ENCODE data around the gene KCNQ4.

The KCNQ4 gene

DNA sequence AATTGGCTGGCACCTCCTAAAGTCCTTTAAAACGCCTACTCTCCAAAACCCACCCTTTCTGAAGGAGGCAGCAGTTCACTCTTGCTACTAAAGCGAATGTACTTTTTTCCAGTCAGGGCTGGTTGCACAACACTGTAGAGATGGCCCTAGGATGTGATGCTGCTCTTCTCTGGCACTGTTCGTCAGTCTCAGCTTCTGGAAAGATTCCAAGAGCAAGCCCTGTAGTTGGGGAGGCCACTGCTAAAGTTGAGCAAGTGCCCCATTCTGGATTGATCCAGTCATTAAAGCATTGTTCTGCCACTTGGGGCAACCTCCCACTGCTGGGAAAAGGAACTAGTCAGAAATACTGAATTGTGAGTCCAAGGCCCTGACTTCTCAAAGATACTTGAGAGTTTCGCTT lies 28.5 kb upstream of the KCNQ4 start:
- DNase-seq (ENCODE audit: low read depth in 2 of 2), result no peak

DNA sequence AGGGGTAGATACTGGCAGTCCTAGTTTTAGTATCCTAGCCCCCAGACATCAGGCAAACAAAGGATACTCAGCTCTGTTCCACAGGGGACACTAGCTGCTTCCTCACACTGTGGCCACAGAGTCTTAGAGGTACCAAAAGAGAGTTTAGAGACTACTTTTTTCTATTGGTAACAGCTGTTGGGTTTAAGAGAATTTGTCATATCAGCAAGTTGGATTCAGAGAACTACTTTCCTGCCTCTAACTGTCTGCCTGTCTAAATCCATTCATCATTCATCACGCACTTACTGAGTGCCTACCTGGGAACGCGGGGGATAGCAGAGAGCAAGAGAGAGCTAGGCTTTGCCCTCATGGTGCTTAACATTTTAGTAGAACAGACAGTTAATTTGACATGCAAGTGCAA lies 27.1 kb upstream of the KCNQ4 start:
- DNase-seq (ENCODE audit: low read depth in 2 of 2), result no peak

DNA sequence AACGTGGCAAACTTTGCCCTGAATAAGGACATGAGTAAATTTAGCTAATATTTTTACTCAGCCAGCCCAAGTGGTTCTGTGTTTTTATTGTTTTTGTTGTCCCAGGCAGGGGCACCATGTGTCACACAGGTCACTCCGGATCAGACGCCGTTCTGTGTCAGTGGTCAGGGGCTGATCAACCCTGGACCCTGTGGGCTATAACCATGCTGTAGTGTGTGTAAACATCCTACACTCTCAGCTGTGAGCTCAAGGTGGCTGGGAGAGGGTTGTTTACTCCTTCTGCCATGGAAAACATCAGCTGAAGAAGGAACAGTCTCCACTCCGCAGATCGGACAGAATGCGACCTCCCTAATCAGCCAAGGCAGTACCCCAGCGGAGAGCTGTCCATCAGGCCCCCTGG lies 26.5 kb upstream of the KCNQ4 start:
- DNase-seq (ENCODE audit: low read depth in 2 of 2), result no peak

DNA sequence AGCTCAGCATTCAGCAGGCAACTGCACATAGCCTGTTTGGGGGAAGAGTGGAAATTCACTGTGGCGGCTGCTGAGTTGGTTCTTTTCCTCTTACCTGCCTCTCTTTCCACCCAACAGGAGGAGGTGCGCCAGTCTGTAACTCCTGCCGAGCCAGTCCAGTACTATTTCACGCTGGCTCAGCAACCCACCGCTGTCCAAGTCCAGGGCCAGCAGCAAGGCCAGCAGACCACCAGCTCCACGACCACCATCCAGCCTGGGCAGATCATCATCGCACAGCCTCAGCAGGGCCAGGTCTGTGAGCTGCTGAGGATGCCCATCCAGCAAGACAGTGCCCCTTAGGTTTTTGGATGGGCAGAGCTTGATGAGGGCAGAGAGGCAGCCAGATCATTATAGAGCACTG lies 25.6 kb upstream of the KCNQ4 start:
- no peak for DNase-seq (ENCODE audit: low read depth in 2 of 2)

DNA sequence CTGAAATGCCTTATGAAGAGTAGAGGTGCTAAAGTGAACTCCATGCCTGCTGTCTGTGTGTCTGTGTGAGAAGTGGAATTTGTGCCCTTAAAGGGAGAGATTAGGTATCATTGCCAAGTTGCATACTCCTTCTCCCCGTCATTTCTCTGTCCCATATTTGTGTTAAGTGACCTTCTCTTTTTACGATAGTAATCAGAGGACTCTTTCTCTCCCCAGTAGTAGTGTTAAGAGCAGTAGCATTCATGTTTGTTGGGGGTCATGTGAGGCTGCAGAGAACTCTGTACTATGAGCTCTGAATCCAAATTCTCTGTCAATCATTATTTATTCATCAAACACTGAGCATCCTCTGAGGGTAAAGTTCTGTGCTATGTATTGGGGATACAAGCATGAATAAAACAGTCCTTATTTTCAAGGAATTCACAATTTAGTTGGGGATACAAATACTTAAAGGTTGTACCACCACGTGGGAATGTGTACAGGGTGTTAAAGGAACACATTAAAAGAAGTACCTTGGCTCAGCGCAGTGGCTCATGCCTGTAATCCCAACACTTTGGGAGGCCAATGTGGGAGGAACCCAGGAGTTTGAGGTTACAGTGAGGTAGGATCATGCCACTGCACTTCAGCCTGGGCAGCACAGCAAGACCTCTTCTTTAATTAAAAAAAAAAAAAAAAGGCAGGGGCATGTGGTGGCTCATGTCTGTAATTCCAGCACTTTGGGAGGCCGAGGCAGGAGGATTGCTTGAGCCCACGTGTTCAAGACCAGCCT lies 24.8 kb upstream of the KCNQ4 start:
- no peak for DNase-seq (ENCODE audit: low read depth in 2 of 2)

DNA sequence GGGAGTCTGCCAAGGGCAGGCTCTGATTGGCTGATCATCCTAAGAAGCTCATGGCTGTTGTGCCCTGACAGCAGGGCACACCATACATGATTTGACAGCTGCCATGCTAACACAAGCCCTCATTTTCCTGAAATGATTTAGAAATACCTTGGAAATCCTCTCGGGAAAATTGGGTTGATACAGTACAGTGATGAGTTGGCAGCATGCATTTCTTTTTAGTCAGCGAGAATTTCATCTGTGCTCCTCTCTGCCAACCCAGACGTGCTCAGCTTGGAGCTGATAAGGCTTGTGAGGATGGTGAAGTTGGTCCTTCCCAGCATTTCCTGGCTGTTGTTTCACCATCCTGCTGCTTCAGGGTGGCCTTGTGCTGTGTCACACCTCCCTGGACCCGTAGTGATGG lies 22.6 kb upstream of the KCNQ4 start:
- DNase-seq (ENCODE audit: low read depth in 2 of 2), result no peak

DNA sequence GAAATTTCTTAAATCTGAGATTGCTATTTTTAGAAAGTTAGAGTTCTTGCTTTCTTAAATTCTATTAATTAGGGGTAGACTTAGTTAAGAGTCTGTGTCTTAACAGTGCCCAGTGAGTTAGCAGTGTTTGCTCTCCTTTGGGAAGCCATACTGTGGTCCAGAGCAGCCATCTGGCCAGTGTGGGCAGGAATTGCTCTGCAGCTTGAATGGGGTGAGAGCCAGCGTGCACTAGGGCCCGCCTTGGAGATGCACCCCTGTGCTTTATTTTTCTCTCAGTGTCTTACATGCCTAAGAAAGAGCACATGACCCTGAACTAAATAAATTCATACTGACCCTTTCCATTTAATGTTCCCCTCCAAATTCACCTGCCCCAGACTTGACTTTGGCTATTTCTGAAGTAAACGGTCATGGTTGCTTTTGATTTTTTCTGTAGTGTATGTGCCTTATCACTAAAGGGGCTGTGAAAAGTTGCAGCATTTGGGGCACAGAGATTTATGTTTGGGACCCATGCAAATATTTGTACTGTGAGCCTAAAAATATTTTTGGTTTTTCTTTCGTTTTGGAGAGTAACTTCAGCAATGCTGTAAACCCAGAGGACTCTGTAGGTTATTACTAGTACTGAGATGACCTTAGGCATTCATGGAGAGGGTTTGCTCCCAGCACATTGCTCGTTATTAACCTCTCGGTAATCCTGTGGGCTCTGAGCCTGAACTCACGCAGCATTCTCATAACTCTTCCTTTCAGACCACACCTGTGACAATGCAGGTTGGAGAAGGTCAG lies 21.3 kb upstream of the KCNQ4 start:
- DNase-seq (ENCODE audit: low read depth in 2 of 2), result no peak

DNA sequence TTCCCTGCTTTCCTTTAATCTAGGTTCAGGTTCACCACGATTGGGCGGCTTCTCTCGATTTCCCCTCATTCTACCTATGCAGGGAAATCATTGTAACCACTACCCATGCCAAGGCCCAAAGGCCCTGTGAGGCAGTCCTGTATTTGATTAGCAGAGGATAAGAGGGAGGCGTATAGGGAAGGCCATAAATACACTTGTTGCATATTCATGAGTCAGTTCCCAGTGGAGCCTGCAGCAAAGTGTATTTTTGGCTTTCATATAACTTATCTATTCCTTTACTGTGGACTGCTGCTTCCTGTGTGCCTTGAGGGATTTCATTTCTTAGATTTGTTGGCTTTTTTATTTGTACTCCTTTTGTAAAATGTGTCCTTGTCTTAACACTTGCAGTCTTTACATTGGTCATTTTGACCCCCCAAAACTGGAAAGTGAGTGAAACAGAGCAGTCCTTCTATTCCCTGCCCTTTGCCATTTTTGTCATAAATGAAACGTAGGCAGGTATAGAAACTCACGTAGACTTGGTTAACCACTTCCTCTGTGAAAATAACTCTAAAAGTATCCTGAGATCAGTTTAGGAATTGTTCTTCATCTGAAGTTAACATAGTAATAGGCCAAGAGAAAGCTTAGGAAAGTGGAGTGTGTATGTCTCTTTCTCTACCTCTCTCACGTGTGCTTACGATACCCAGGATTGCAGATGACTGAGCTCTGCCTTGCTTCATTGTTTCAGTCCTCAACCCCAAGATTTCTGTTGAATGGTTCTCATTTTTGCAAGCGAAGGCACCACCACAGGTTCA lies 19.6 kb upstream of the KCNQ4 start:
- DNase-seq (ENCODE audit: low read depth in 2 of 2), result no peak

DNA sequence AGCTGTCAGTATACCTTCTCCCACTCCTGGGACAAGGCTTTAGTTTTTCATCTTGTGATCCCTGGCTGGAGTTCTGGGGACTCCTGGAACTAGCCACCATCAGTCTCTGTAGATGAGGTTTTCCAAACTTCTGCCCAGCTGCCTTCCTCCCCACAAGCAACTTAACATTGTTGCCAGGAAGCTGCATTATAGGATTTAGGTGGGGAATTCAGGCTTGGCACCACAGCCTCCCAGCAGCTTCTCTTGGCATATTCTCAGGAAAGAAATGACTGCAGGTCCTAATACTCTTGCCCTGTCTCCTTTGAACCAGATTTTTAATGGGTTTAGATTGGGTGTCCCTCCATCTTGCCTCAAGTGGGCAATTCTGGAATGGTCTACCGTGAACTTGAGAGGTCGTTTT lies 18.6 kb upstream of the KCNQ4 start:
- DNase-seq (ENCODE audit: low read depth in 2 of 2), result no peak

DNA sequence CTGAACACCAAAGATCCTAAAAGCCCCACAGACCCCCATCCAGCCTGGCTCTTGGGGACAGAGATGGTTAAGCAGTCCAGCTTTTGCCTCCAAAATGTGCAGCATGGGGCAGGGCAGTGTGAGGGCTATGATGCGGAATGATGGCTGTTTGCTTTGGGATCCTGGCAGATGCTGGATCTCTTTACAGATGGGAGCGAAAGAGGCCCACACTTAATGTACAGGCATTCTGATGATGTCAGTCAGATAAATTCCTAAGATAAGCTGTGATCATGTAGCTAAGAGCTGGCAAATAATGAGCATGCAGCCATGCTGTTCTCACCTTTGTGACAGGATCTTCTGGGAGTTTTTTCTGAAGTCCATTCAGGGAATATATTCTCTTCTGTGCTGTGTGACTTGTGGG lies 17.6 kb upstream of the KCNQ4 start:
- no peak for DNase-seq (ENCODE audit: low read depth in 2 of 2)

DNA sequence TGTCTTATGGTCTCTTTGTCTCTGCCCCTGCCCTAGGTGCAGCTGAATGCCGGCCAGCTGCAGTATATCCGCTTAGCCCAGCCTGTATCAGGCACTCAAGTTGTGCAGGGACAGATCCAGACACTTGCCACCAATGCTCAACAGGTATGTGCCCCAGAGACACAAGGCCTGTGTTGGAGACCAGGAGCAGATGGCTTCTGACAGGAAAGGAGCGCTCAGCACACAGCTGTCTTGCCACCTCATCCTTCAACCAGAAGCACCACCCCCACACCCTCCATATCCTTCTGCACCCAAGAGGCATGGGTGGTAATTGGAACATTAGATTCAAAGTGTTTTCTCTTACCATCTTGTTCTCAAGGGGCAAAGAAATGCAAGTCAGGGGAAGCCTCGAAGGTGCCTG lies 17.0 kb upstream of the KCNQ4 start:
- DNase-seq (ENCODE audit: low read depth in 2 of 2), result no peak

DNA sequence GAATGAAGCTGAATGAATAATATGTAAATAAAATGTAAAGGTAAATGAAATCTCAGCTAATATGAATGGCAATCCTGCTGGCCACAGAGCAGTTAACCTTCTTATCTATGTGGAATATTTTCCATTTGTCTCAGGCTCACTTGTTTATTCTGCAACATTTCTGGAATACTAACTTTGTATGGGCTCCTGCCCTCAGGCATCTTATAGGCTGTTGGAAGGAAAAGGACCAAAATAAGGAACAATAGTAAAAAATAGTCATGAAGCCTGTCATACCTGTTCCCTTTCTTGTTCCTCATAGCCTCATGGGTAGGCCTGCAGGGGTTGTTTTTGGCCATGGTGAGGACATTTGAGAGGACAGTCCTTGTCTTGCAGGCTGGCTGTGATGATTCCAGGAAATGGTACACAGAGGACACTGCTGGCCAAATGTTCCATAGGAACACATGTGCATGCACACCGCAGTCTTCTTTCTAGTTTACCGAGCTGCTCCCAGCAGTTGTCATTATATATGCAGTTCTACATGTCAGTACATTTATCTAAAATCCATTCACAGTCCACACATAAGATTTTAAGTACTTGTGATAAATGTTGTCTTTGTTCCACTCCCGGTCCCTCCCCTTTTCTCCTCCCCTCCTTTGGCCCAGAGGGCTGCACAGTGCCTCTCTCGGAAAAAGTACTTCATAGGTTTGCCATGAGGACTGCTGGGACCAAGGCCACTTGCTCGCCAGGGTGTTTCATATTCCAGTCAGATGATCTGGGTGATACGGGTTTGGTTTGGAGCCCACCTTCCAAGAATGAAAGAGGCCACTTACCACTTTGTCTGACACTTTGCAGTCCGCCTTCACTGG lies 15.2 kb upstream of the KCNQ4 start:
- no peak for DNase-seq (ENCODE audit: low read depth in 2 of 2)

DNA sequence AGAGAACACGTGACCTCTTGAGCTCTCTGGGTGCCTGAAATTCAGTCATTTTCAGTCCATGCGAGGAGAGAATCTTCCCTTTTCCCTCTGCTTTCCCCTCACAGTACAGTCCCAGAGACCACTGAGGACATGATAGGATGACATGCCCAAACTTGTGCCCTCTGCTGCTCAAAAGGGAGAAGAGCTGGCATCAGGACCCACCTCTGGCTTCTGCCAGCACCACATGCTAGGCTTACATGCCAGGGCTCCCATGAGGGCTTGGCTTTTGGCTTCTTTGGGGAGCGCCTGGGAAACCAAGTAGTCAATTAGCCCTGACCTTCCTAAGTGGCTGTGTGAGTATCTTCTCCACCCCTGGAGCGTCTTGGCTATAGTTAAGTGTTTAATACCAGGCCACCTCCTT lies 13.8 kb upstream of the KCNQ4 start:
- DNase-seq (ENCODE audit: low read depth in 2 of 2), result no peak

DNA sequence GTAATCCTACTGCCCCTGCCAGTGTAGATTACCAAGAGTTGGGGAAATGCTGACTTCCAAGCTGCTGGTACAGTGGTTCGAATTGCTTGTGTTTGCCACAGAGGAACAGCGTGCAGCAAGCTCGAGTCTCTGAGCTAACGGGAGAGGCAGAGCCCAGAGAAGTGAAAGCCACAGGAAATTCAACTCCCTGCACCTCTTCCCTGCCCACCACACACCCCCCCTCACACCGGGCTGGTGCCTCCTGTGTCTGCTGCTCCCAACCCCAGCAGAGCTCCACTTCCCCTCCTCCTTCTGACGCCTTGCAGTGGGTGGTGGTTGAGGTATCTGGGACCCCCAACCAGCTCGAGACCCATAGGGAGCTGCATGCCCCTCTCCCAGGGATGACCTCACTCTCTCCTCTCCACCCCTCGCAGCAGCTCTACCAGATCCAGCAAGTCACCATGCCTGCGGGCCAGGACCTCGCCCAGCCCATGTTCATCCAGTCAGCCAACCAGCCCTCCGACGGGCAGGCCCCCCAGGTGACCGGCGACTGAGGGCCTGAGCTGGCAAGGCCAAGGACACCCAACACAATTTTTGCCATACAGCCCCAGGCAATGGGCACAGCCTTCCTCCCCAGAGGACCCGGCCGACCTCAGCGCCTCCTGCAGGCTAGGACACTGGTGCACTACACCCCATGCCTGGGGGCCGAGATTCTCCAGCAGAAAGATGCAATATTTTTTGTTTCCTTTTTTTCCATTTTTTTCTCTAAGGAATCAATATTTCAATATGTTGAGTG lies 13.1 kb upstream of the KCNQ4 start:
- DNase-seq (ENCODE audit: low read depth in 2 of 2), result no peak

DNA sequence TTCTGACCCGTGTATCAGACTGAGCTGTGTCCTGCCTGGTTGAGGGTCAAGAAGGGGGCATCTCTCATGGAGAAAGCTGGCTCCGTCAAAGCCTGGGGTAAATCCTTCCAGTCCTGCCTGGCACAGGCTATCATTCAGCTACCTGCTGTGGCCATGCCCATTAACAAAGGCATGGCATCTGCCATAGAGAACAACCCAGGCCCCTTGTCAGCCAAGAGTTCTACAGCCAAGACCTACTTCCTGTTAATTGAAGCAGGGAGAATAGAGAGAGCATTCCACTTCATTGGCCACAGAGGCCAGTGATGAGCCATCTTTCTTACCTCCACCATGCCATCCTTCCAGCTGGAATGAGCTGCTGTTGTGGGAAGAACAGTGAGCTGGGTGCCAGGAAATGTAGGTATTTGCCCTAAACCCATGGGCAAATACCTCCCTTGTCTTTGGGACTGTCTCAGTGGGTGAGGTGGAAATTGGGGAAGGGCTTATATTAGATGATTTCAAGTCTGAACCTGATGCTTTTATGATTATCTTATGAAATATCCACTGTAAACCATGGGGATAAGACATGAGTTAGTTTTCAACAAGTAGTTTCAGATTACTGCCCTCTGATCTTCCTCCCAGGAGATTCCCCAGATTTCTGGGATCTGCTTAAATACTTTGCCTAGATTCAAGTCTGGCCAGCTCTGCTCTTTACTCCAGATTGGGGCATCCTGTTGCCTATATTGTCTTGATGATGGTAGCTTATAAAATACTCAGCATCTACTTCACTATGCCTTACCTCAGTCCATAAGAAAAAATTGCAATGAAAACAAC lies 11.2 kb upstream of the KCNQ4 start:
- no peak for DNase-seq (ENCODE audit: low read depth in 2 of 2)

DNA sequence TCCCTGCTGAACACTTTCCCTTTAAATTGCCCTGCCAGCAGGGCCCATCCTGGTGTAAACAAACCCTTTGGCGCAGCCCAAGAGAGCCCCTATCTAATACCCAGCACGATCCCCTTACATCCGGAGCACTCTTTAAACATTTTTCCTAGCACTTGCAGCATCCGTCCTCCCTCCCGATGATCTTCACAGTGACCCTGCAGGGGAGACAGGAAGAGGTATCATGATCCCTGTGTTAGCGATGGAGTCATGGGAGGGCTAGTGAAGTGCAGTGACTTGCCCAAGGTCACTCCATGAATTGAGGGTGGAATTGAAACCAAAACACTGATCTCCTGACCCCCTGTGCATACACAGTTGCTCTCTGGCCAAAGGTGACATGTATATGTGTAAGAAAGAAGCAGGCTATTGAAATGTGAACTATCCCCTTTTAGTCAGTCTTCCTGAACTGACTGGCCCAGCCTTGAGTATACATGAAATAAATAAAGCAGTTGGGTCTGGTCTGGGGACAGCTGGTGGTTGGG lies 9.8 kb upstream of the KCNQ4 start:
- no peak for DNase-seq (ENCODE audit: low read depth in 2 of 2)

DNA sequence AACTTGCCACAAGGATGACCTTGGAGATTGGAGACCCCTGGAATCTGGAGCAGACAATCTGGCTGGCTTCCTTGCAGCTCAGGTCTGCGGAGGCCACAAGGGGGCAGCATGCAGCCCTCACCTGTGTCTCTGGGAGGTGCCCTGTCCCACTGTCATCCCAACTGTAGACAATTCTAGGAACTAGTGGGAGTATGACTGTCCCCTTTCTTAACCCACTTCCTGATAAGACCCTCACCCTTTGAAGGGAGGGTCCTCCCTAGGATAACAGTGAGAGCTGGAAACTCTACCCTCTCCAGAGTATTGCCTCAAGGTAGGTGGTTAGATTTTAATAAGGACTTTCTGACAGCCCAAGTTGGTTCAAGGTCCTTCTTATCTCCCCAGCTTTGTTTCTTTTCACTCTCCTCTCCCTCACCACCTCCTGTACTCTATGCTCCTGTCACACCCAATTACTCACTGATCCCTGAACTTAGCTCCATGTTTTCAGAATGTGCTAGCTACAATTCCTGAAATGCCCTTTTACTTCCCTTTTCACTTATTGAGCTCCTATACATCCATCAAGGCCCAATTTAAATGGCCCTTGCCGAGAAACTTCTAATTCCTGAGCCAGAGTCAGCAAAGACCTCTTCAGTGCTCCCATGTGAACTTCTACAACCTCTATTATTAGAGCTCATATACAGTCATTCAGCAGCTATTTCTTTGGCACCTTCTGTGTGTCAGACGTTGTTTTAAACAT lies 9.2 kb upstream of the KCNQ4 start:
- DNase-seq (ENCODE audit: low read depth in 2 of 2), result peak; percentile 34 to 55

DNA sequence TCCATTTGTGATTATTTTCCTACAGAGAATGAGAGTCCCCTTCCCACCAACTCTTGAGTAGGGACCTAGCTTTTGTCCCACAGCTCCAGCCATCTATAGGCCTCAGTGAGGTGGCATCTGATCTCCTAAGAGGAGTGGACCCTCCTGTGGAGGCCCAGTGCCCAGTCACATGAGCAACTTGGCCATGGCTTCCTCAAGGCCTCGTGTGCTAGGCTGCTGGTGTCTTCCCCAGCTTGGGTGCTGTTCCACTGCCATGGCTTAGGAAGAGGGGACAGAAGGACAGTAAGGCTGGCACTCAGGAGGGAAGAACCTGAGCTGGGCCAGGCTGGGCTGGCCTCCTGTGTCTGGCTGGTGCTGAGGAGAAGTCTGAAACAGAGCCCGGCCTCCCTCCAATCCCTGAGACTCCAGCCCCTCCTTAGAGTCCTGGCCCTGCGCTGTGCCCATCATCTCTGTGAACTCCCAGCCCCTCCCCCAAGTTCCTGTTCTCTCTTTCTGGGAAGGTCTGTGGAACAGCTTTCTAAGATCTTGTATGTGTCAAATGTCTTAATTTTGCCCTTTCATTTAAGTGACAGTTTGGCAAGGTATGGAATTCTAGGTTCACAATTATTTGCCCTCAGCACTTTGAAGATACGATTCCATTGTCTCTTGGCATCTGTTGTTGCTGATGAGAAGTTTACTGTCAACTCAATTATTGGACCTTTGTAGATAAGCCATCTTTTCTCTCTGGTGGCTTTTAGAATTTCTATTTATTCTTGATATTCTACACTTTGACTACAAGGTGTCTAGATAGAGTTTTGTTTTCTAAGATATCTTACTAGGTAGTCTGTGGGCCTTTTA lies 7.1 kb upstream of the KCNQ4 start:
- no peak for DNase-seq (ENCODE audit: low read depth in 2 of 2)

Measured in stimulated activated CD8-positive, alpha-beta memory T cell treated with anti-CD3 and anti-CD28 coated beads, Interleukin-2, amount 100 ng/mL, for 1 hour (primary cell).